Measurements from ENCODE around the gene AADACL2. TPM values are rescaled to one million over a fixed set of nuclear protein-coding genes. Genes with fewer than 3 reads are reported as not detected.

Gene AADACL2
- total RNA-seq, 1 donor from 2014 or later: not detected

GRCh38 chr3:151793636-151794035 is 59.9 kb downstream of the AADACL2 start:
- H3K9me3 Mint-ChIP-seq: peaks cover 9% of the 10 kb centered on the region
- no peak for TF ChIP-seq CTCF (IDR thresholded peaks at IDR 0.05; ENCODE audit: unreplicated experiment)
- H3K36me3 Mint-ChIP-seq: no peaks in the 10 kb centered on the region
- peaks cover 13% of the 10 kb centered on the region for H3K4me1 Mint-ChIP-seq
- no peak overlapping the region for H3K4me3 Mint-ChIP-seq
- H3K27me3 Mint-ChIP-seq (ENCODE audit: low read depth): no peaks in the 10 kb centered on the region
- no peak for DNase-seq (ENCODE audit: low spot score in 2 of 2, unreplicated experiment in 2 of 2)
- H3K27ac Mint-ChIP-seq: peak overlapping the region; percentile 34

DNA sequence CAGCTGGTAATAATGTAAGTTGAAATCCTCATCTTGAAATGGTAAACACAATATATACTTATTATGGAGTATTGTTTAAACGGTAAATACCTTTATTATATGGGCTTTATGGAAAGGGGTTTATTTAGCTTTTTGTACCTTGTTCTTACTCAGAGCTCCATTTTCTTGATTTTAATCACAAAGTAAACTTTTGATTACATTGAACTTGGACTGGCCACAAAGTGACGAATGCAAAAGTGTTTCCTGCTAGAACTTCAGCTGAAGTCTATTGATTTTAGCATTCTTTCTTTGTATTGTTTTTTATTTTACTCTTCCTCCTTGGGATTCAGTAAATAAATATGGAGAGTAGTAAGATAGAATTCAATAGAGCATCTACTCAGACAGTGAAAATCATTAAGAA is 60.4 kb downstream of the AADACL2 start:
- Mint-ChIP-seq H3K27ac (no peak overlapping the region), H3K4me1 (peaks cover 13% of the 10 kb centered on the region), H3K9me3 (peaks cover 9% of the 10 kb centered on the region), H3K4me3 (no peak overlapping the region), H3K36me3 (no peaks in the 10 kb centered on the region), H3K27me3 (ENCODE audit: low read depth) (no peaks in the 10 kb centered on the region)
- DNase-seq (ENCODE audit: low spot score in 2 of 2, unreplicated experiment in 2 of 2): no peak
- TF ChIP-seq CTCF (IDR thresholded peaks at IDR 0.05; ENCODE audit: unreplicated experiment): no peak

GRCh38 chr3:151795276-151795675 is 61.5 kb downstream of the AADACL2 start:
- Mint-ChIP-seq H3K27me3 (ENCODE audit: low read depth) (no peaks in the 10 kb centered on the region), H3K4me1 (peaks cover 12% of the 10 kb centered on the region), H3K36me3 (no peaks in the 10 kb centered on the region), H3K27ac (no peak overlapping the region), H3K4me3 (no peak overlapping the region), H3K9me3 (peaks cover 5% of the 10 kb centered on the region)
- DNase-seq (ENCODE audit: low spot score in 2 of 2, unreplicated experiment in 2 of 2): no peak
- TF ChIP-seq CTCF (IDR thresholded peaks at IDR 0.05; ENCODE audit: unreplicated experiment): no peak

DNA sequence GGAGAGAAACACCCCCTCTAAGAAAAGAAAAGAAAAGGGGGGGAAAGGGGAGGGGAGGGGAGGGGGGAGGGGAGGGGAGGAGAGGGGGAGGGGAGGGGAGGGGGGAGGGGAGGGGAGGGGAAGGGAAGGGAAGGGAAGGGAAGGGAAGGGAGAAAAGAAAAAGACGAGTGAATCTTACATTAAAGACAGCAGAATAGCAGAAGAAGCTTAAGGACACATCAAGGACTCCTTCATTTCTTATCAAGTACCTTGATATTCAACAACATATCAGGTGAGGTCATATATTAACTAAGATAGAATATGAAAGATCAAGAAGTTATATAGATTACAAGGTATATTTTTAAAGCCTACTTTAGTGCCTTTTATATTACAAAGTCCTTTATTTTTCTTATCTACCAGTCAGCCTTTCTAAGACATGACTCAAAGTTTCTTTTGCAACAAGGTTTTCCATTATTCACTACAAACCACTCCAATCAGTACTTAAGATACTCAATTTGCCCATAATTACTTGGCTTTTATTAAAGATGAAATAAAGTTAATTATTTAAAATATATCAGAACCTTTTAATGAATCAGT is 62.5 kb downstream of the AADACL2 start:
- DNase-seq (ENCODE audit: low spot score in 2 of 2, unreplicated experiment in 2 of 2): no peak
- Mint-ChIP-seq H3K27ac (no peak overlapping the region), H3K9me3 (no peaks in the 10 kb centered on the region), H3K4me3 (no peak overlapping the region), H3K27me3 (ENCODE audit: low read depth) (no peaks in the 10 kb centered on the region), H3K4me1 (peaks cover 15% of the 10 kb centered on the region), H3K36me3 (no peaks in the 10 kb centered on the region)
- no peak for TF ChIP-seq CTCF (IDR thresholded peaks at IDR 0.05; ENCODE audit: unreplicated experiment)

GRCh38 chr3:151798466-151798865 is 64.7 kb downstream of the AADACL2 start:
- Mint-ChIP-seq H3K27ac (no peak overlapping the region), H3K4me3 (no peak overlapping the region), H3K27me3 (ENCODE audit: low read depth) (no peaks in the 10 kb centered on the region), H3K9me3 (peaks cover 4% of the 10 kb centered on the region), H3K4me1 (peaks cover 15% of the 10 kb centered on the region), H3K36me3 (no peaks in the 10 kb centered on the region)
- TF ChIP-seq CTCF (IDR thresholded peaks at IDR 0.05; ENCODE audit: unreplicated experiment): no peak
- DNase-seq (ENCODE audit: low spot score in 2 of 2, unreplicated experiment in 2 of 2): no peak

DNA sequence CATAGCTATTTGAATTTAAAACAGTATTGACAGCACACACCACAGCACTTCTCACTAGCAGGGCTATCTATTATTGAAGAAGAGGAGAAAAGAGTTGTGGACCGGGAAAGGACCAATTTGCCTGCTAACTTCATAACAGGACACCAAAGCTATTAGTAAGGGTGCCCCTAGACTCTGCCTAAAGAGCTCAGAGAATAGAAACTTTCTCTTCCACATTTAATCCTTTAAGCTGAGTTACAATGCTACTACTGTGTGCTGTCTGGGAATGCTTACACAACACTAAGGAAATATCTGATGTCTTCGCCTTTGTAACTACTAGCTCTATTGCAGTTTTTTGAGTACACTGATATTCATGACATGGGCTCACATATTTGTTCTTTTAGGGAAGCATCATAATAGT is 66.7 kb downstream of the AADACL2 start:
- H3K4me3 Mint-ChIP-seq: no peak overlapping the region
- no peaks in the 10 kb centered on the region for H3K36me3 Mint-ChIP-seq
- TF ChIP-seq CTCF (IDR thresholded peaks at IDR 0.05; ENCODE audit: unreplicated experiment): no peak
- no peaks in the 10 kb centered on the region for H3K27me3 Mint-ChIP-seq (ENCODE audit: low read depth)
- H3K4me1 Mint-ChIP-seq: peaks cover 12% of the 10 kb centered on the region
- peaks cover 4% of the 10 kb centered on the region for H3K9me3 Mint-ChIP-seq
- H3K27ac Mint-ChIP-seq: no peak overlapping the region
- DNase-seq (ENCODE audit: low spot score in 2 of 2, unreplicated experiment in 2 of 2): no peak
